NCI-H2196 treated with DMSO at 0.1 percent for 48 hours (cell line): ENCODE results near the gene ABHD1.
"Not testable (repeated sequence)": the region's sequence is repeated elsewhere in the genome, so short reads cannot be mapped to it uniquely, and the experiment has no call there.

Source experiments
- DNase-seq: peaks from one replicate; lab custom pipeline; 2025; ENCODE audit not compliant: unreplicated experiment; lab: John Stamatoyannopoulos, UW

ABHD1 gene

GRCh38 chr2:27123302-27124150, at the start of gene ABHD1:
Gene ABHD1, plus strand, starts transcription at chr2:27123815. Its CDS starts 134 bp downstream, at chr2:27123949.
- DNase-seq, result no peak

- DNase-seq, result peak; percentile 8
Observed at GRCh38 chr2:27074738-27075565, 48.7 kb upstream of the ABHD1 start.

- DNase-seq, result not testable (repeated sequence)
Observed at GRCh38 chr2:27075566-27075871, 48.1 kb upstream of the ABHD1 start.

GRCh38 chr2:27076323-27076722, 47.3 kb upstream of the ABHD1 start:
- no peak for DNase-seq

GRCh38 chr2:27077231-27077630, 46.4 kb upstream of the ABHD1 start:
- no peak for DNase-seq

- no peak for DNase-seq
Observed at GRCh38 chr2:27078267-27079194, 45.1 kb upstream of the ABHD1 start, which contains the start of gene EMILIN1. Gene EMILIN1, plus strand, starts transcription at chr2:27078615. Its CDS starts 451 bp downstream, at chr2:27079066.

- no peak for DNase-seq
Observed at GRCh38 chr2:27079233-27080139, 44.1 kb upstream of the ABHD1 start.

GRCh38 chr2:27080140-27080469, 43.5 kb upstream of the ABHD1 start:
- no peak for DNase-seq

- DNase-seq, result no peak
Observed at GRCh38 chr2:27080603-27080936, 43.0 kb upstream of the ABHD1 start.

- DNase-seq, result no peak
Observed at GRCh38 chr2:27081984-27082772, 41.4 kb upstream of the ABHD1 start.

GRCh38 chr2:27082773-27083409, 40.7 kb upstream of the ABHD1 start:
- no peak for DNase-seq

GRCh38 chr2:27083410-27084296, 40.0 kb upstream of the ABHD1 start:
- no peak for DNase-seq

- no peak for DNase-seq
Observed at GRCh38 chr2:27084297-27085061, 39.1 kb upstream of the ABHD1 start.

GRCh38 chr2:27085062-27085672, 38.4 kb upstream of the ABHD1 start:
- DNase-seq, result no peak

GRCh38 chr2:27085673-27086089, 37.9 kb upstream of the ABHD1 start:
- DNase-seq, result peak; percentile 6

GRCh38 chr2:27086090-27086723, 37.4 kb upstream of the ABHD1 start:
- DNase-seq, result peak; percentile 85
